ENCODE results near the gene SLC16A6. TPM values are rescaled to one million over a fixed set of nuclear protein-coding genes. Genes with fewer than 3 reads are reported as not detected.
A peak's percentile ranks its signal among the peaks of the same experiment; 100 is the strongest.
"Not testable (repeated sequence)": the region's sequence is repeated elsewhere in the genome, so short reads cannot be mapped to it uniquely, and the experiment has no call there.

The SLC16A6 gene
- total RNA-seq, 1 donor, result 0.09 TPM

DNA sequence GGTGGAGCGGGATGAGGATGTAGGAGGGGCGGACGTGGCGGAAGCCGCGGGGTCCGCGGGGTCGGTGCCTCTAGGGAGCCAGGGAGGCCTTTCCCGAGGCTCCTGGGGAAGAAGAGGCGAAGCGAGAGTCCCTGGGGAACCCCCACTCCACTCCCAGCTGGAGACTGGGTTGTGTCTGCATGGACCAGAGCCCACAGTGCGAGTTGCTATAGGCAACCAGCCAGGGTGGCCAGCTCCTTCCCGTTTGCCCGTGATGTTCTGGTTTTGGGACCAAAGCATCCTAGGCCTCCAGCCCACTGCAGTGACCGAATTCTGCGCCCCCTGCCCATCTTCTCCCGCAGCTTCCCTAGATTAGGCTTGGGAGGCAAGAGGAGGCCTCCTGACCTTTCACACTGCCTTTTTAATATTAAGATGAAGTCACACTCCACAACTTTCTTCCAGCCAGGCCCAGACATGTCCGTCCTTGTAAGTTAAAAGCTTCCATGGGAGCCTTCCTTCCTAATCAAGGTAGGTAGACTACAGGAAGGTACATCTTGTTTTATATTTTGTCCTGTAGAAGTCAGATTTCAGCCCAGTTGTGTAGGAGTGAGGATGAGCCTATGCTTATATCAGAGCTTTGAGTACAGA, 42.6 kb downstream of the SLC16A6 start:
- H3K4me3 ChIP-seq (ENCODE audit: low read depth, low read length), result peak overlapping the region; percentile 77
- peak; percentile 85 for DNase-seq (ENCODE audit: low read depth)
- TF ChIP-seq, protein P1, sequence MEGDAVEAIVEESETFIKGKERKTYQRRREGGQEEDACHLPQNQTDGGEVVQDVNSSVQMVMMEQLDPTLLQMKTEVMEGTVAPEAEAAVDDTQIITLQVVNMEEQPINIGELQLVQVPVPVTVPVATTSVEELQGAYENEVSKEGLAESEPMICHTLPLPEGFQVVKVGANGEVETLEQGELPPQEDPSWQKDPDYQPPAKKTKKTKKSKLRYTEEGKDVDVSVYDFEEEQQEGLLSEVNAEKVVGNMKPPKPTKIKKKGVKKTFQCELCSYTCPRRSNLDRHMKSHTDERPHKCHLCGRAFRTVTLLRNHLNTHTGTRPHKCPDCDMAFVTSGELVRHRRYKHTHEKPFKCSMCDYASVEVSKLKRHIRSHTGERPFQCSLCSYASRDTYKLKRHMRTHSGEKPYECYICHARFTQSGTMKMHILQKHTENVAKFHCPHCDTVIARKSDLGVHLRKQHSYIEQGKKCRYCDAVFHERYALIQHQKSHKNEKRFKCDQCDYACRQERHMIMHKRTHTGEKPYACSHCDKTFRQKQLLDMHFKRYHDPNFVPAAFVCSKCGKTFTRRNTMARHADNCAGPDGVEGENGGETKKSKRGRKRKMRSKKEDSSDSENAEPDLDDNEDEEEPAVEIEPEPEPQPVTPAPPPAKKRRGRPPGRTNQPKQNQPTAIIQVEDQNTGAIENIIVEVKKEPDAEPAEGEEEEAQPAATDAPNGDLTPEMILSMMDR (IDR thresholded peaks at IDR 0.05; ENCODE audit: insufficient read depth, low read length), result no peak

DNA sequence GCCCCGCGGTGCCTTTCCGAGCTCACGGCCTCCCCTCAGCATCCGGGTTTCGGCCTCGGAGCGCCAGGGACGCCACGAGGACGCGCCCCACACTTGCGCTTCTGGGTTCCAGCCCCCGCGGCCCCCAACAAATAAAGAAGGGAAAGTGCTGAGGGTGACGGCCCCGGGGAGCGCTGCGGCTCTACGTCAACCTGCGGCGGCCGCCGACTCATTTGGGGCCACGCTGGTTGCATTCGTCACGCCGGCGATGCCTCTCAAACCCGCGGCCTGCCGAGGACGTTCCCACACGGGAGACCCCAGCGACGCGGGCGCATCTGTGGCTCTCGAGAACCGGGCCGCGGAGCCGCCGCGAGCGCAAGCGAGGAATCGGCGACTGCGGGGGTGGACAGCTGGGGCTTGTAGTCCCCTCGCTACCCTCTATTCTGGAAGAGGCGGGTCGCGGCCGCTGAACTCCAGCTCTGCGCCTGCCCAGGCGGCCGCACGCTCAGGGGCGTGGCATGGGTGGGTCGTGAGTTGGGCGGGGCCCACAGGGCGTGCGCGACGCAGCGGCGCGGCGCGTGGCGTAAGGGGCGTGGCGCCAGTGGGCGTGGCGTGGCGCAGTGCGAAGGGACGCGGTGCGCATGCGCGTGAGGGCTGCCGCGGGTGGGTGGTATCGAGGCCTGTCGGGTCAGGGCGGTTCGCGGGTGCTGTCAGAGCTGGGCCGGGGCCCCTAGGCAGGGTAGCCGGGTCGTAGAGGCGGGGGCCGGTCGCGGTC, 43.3 kb downstream of the SLC16A6 start, which contains the start of gene AMZ2:
TSS of gene AMZ2 (plus strand) at position 599 of the 754 bp plus-strand sequence. CDS start 2,145 bp downstream, outside the sequence.
- H3K4me3 ChIP-seq (ENCODE audit: low read depth, low read length), result peak within 1 kb of the TSS; percentile 79
- DNase-seq (ENCODE audit: low read depth), result peak; percentile 92
- TF ChIP-seq, protein P1 (IDR thresholded peaks at IDR 0.05; ENCODE audit: insufficient read depth, low read length), result no peak

DNA sequence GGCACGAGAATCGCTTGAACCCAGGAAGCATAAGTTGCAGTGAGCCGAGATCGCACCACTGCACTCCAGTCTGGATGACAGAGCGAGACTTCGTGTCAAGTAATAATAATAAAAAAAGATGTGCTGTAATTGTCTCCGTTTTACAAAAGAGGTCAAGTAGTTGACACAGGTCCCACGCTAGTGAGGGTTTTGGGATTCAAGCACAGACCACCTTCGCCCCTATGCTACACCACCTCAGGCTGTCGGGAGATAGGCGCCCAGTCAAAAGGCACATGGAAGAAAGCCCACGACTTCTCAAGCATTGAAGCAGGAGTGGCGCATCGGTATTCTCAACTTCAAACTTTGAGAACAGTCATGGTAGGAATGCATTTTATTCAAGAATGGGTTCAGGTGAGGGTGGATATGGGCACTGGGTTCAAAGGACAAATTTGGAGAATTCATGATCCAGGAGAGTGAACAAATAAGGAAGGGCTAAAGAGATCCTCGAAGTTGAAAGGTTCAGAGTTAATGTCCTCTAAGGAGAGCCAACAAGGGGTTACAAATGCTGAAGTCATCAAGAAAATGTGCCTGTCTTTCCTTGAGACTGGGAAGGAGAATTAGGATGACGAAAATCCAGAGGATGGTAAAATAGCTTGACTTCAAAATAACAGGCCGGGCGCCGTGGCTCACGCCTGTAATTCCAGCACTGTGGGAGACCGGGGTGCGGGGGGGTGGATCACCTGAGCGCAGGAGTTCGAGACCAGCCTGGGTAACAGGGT, 44.5 kb downstream of the SLC16A6 start:
- H3K4me3 ChIP-seq (ENCODE audit: low read depth, low read length), result no peak overlapping the region
- DNase-seq (ENCODE audit: low read depth), result no peak
- TF ChIP-seq, protein P1 (IDR thresholded peaks at IDR 0.05; ENCODE audit: insufficient read depth, low read length), result no peak

DNA sequence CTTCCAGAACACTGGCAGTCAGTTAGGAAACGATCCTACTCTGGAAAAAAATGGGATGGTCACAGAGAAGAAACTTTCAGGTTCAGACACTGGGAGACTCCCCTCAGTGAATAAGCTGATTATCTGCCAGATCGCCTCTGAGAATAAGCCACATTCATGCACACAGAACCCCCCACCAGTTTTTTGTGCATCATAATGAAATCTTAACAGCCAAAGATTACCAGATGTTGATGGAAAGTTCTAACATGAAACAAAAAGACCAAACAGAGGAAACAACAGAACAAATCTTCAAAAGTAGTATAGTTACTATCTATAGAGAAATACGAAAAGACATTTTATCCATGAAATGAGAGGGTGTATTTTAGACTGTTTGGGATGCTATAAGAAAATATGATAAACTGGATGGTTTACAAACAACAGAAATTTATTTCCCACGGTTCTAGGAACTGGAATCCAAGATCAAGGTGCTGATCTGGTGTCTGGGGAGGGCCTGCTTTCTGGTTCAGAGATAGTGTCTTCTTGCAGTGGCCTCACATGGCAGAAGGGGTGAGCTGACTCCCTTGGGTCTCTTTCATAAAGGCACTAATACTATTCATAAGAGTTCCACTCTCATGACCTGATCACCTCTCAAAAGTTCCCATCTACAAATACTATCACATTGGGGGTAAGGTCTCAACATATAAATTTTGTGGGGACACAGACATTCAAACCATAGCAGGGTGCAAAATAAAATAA, 51.1 kb downstream of the SLC16A6 start:
- TF ChIP-seq, protein P1 (IDR thresholded peaks at IDR 0.05; ENCODE audit: insufficient read depth, low read length), result no peak
- no peak for DNase-seq (ENCODE audit: low read depth)
- H3K4me3 ChIP-seq (ENCODE audit: low read depth, low read length), result no peak overlapping the region

DNA sequence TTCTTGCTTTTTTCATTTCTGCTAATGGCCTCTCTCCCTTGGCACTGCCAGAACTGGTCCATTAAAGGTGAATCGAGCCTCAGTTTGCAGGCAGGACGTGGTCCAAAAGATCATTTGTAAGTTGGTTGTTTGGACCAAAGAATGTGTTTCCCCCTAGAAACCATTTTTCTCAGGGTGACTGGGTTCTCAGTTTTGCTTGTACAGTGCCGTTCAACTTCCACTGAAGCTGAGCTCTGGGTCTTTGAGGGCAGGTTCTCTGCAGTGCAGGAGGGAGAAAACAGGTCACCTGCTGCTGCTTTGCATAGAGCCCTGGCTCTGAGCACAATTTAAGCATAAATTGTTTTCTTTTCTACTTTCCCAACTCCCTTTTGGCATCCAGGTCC, 52.1 kb downstream of the SLC16A6 start:
- H3K4me3 ChIP-seq (ENCODE audit: low read depth, low read length), result no peak overlapping the region
- DNase-seq (ENCODE audit: low read depth), result no peak
- TF ChIP-seq, protein P1 (IDR thresholded peaks at IDR 0.05; ENCODE audit: insufficient read depth, low read length), result no peak

DNA sequence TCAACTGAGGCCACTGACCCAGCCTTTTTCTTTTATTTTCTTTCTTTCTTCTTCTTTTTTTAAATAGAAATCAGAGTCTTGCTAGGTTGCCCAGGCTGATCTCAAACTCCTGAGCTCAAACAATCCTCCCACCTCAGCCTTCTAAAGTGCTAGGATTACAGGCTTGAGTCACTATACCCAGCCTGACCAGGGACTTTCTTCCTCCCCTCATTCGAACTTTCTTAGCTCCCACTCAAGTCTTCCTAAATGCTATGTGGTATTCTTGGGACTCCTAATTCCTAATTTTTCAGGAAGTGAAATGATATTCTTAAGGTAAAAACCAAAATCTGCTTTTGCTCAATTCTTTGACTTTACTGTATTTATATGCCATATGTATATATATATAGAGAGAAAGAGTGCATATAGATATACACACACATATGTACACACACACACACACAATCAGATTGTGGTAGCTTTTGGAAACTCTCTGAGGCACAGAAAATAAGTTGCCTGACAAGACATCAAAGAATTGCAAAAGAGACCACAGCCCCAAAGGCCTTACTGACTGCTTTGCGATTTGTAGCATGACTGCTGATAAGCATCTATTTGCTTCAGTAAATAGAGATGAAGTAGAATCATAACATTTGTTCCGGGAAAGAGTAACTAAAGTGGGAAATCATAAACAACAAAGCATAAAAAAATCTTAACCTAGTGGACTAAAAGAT, 52.6 kb downstream of the SLC16A6 start:
- H3K4me3 ChIP-seq (ENCODE audit: low read depth, low read length), result no peak overlapping the region
- TF ChIP-seq, protein P1 (IDR thresholded peaks at IDR 0.05; ENCODE audit: insufficient read depth, low read length), result no peak
- DNase-seq (ENCODE audit: low read depth), result no peak

DNA sequence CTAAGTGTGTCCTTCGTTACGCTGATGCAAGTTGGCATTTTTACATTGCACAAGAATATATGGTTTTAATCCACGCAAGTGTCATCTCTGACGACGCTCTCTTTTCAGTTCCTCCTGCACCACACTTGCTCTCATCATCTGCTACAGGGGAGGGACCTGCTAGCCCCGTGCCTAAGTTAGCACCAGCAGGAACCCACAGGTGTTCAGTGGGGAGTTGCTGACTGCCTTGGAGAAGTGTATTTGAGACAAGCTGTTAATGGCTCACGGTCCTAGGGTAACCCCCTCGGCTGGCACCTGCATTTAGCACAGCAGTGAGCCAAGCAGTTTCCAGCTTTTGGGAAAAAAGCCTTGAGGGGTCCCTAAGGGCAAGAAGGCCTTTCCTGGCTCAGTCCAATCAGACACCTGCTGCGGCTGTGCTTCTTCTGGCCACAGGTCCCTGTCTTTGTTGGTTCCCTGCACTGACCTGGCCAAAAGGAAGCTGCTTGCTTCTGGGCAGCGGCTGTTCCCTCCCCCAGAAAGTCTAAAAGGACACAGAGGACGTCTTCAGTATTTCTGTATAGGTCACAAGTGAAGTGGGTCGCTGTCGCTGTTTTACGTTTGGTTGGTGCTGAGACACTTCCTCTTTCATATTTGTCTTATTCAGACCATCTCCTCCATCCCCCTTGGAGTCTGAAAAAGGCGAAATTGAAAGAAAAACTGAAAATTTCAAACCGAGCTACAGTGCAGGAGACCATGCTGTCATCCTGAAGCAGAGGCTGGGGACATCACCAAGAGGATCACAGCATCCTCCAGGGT, 53.4 kb downstream of the SLC16A6 start:
- not testable (repeated sequence) for DNase-seq (ENCODE audit: low read depth); H3K4me3 ChIP-seq (ENCODE audit: low read depth, low read length)

DNA sequence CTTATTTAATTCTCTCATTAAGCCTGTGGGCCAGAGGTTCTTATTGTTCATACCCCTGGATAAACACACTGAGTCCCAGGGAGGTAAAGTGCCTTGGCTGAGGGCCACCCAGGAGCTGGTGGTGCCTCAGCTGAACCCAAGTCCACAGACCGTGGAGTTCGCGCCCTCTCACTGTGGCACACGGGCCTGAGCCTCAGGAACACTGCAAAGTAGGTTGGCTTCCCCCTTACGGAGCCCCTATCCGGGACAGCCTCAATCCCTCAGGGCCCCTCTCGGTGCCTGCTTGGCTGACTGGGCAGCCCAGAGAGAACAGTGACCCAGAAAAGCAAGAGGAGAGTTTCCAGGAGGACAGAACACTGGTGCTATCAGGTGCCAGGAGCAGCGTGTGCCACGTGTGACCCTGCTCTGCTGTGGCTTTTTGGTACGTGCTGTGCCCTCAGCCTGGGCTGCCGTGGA, 55.6 kb downstream of the SLC16A6 start:
- H3K4me3 ChIP-seq (ENCODE audit: low read depth, low read length); DNase-seq (ENCODE audit: low read depth): not testable (repeated sequence)

All from fibroblast of the aortic adventitia (primary cell).